HG02852 (cell line): ENCODE measurements around the gene MOGAT3.

ENCODE experiments used
- ATAC-seq: cut with Tn5 transposase; IDR thresholded peaks from one replicate; pipeline ENCODE4 v1.9.1; 2021; ENCODE audit warnings: mild to moderate bottlenecking, moderate library complexity; ENCODE audit not compliant: unreplicated experiment

Gene MOGAT3

GRCh38 chr7:101234636-101235035 is 33.8 kb upstream of the MOGAT3 start:
- no peak for ATAC-seq

GRCh38 chr7:101233907-101234547 is 33.2 kb upstream of the MOGAT3 start:
- ATAC-seq, result no peak

- no peak for ATAC-seq
Observed at GRCh38 chr7:101232141-101232850, 31.5 kb upstream of the MOGAT3 start.

- ATAC-seq, result no peak
Observed at GRCh38 chr7:101231644-101232043, 30.8 kb upstream of the MOGAT3 start.

- ATAC-seq, result no peak
Observed at GRCh38 chr7:101226721-101227120, 25.9 kb upstream of the MOGAT3 start.

- ATAC-seq, result no peak
Observed at GRCh38 chr7:101225650-101226049, 24.8 kb upstream of the MOGAT3 start.

- no peak for ATAC-seq
Observed at GRCh38 chr7:101223528-101223927, 22.7 kb upstream of the MOGAT3 start.

- no peak for ATAC-seq
Observed at GRCh38 chr7:101222275-101222830, 21.5 kb upstream of the MOGAT3 start.

- ATAC-seq, result no peak
Observed at GRCh38 chr7:101220295-101220694, 19.5 kb upstream of the MOGAT3 start.

- ATAC-seq, result no peak
Observed at GRCh38 chr7:101218236-101219125, 17.6 kb upstream of the MOGAT3 start.

GRCh38 chr7:101217388-101218235 is 16.8 kb upstream of the MOGAT3 start, which contains the start of the genes PLOD3 and ZNHIT1:
TSS of gene PLOD3 (minus strand) at chr7:101217581. CDS start at chr7:101217274, 307 bp downstream.
TSS of gene ZNHIT1 (plus strand) at chr7:101218165. CDS start at chr7:101218196, 31 bp downstream.
- ATAC-seq, result peak; percentile 68

- peak; percentile 18 for ATAC-seq
Observed at GRCh38 chr7:101216860-101217387, 16.1 kb upstream of the MOGAT3 start.

GRCh38 chr7:101216001-101216859 is 15.4 kb upstream of the MOGAT3 start:
- no peak for ATAC-seq

GRCh38 chr7:101212014-101212413 is 11.2 kb upstream of the MOGAT3 start:
- ATAC-seq, result no peak

GRCh38 chr7:101211501-101211900 is 10.7 kb upstream of the MOGAT3 start:
- no peak for ATAC-seq

GRCh38 chr7:101210143-101210542 is 9.3 kb upstream of the MOGAT3 start:
- no peak for ATAC-seq

- no peak for ATAC-seq
Observed at GRCh38 chr7:101208794-101209193, 8.0 kb upstream of the MOGAT3 start.

- ATAC-seq, result no peak
Observed at GRCh38 chr7:101207459-101207858, 6.6 kb upstream of the MOGAT3 start.

- ATAC-seq, result no peak
Observed at GRCh38 chr7:101206665-101207042, 5.8 kb upstream of the MOGAT3 start.
